Fibroblast of skin of scalp (primary cell): ENCODE data around the gene PCIF1.
"Not testable (repeated sequence)": the region's sequence is repeated elsewhere in the genome, so short reads cannot be mapped to it uniquely, and the experiment has no call there.

ENCODE experiments used
- DNase-seq: peaks from one replicate; pipeline ENCODE4 v3.0.0-alpha.2; 2013

PCIF1 gene

DNA sequence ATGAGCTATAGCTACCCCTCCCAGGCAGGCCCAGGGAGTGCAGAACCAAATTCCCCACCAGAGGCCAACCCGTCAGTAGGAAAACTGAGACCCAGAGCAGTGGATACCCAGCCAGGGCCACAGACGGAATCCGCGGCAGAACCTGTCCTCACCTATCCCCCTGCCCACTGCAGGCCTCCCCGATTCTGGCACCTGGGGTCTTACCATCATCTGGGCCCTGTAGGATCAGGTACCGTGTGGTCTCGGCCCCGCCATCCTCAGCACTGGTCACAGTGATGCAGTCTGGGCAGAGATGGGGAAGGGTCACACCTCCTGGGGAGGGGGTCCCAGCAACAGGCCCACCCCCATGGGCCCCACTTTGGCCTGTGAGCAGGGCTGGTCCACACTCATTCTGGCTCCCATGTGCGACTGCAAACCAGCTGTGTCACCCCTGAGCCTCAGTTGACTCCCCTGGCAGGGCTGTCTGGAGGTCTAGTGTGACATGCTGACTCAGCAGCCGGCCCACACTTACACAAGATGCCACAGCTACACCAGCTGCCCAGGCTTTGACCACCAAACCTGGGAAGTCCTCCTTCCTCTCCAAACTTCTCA lies 33.7 kb downstream of the PCIF1 start:
- DNase-seq = no peak

DNA sequence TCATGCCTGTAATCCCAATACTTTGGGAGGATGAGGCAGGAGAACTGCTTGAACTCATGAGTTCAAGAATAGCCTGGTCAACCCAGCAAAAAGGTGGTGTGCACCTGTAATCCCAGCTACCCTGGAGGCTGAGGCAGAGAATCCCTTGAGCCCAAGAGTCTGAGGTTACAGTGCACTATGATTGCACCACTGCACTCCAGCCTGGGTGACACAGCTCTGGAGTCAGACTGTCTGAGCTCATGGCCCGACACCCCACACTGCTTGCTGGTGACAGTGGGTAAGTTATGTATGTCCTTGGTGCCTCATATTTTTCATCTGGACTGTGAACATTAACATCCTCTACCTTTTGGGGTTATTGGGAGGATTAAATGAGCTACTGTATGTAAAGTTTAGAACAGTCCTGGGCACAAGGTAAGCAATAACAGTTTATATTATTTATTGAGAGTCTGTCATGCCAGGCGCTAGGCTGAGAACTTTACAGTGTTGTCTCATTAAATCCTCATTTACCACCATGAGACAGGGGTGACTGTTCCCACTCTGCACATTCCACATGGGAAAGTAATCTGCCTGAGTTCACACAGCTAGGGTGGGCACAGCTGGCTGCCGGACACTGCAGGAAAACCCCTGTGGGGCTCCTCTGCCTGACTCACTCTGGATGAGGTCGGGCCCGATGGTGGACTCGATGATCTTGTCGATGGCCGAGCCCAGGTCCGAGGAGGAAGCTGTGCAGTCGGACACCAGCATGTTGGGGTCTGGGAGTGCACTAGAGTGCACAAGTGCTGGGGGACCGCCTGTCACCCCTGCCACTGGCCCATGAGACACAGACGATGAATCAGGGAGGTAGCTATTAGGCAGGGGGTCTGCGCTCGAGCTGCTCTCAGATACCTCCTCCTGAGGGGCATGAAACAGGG lies 34.6 kb downstream of the PCIF1 start:
- peak; percentile 51 for DNase-seq

- peak; percentile 67 for DNase-seq
Measured at GRCh38 chr20:45969712-45970634, 35.5 kb downstream of the PCIF1 start.

- DNase-seq = no peak
Measured at GRCh38 chr20:45970646-45971424, 36.4 kb downstream of the PCIF1 start.

GRCh38 chr20:45971425-45971674 lies 36.9 kb downstream of the PCIF1 start:
- no peak for DNase-seq

GRCh38 chr20:45971675-45972499 lies 37.4 kb downstream of the PCIF1 start, which contains the start of gene ZNF335:
ZNF335 (minus strand) TSS chr20:45972203; CDS start chr20:45971410, 793 bp downstream.
- DNase-seq = peak; percentile 97

GRCh38 chr20:45972500-45973183 lies 38.2 kb downstream of the PCIF1 start:
- DNase-seq = no peak

- DNase-seq = no peak
Measured at GRCh38 chr20:45974896-45975565, 40.5 kb downstream of the PCIF1 start.

DNA sequence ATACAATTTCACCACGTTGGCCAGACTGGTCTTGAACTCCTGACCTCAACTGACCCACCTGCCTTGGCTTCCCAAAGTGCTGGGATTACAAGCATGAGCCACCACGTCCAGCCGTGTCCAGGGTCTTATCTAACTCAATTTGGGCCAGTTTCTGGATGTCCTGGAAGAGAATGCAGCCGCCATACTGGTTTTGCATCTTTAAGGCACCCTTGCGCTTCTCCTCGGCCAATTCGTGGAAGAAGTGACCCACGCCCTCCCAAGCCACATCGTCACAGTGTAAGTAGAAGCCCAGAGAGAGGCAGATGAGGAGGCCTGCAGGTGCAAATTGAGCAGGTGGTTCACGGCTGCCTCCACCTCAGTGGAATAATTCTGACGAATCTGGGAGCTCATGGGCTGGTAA lies 41.2 kb downstream of the PCIF1 start:
- no peak for DNase-seq

- DNase-seq = no peak
Measured at GRCh38 chr20:45976086-45976485, 41.6 kb downstream of the PCIF1 start.

DNA sequence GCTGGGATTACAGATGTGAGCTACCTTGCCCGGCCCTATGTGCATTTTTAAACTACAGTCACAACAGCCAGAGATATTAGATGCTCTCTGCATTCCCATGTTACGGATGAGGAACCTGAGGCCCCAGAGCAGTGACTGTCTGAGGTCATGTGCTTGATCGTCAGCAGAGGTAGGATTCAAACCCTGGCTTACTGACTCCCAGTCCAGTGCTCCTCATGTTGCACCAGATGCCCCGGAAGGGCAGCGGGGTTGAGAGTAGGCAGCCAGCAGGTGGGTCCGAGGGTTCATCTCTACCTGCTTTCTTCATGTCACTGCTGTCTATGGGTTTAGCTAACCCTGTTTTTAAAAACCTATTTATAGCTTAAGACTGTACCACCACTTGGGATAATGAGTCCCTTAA lies 46.8 kb downstream of the PCIF1 start:
- no peak for DNase-seq

DNA sequence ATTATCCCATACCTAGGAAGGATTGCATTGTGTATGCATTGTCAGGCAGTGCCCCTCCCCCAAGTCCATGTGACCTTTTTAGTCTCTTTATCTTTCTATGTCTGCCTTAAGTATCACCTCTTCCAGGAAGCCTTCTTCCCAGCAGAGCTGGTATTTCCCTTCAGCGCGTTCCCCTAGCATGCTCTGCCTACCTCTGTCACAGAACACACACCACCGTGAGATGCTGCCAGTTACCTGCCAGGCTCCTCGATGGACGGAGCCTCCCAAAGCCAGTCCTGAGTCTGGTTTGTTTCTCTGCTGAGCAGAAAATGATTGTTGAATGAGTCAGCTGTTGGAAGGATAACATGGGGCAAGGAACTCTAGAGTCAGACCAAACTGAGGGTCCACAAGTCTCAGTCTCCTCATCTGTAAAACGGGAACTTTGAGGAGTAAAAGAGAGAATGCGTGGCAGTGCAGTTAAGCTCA lies 48.8 kb downstream of the PCIF1 start:
- no peak for DNase-seq

DNA sequence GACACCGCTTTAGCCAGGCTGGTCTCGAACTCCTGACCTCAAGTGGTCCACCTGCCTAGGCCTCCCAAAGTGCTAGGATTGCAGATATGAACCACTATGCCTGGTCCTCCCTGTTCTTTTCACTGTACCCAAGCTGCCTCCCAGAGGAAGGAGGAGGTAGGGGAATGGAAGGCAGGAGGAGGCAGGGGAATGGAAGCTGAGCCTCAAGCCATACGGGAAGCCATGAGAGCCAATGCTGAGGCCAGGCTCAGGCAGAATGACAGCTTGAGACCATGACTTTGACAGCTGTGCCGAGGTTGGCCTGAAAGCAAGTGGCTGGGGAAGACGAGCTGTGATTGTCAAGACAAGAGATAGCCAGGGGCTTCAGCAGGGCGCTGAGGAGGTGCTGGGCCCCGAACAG lies 51.1 kb downstream of the PCIF1 start:
- DNase-seq = no peak

DNA sequence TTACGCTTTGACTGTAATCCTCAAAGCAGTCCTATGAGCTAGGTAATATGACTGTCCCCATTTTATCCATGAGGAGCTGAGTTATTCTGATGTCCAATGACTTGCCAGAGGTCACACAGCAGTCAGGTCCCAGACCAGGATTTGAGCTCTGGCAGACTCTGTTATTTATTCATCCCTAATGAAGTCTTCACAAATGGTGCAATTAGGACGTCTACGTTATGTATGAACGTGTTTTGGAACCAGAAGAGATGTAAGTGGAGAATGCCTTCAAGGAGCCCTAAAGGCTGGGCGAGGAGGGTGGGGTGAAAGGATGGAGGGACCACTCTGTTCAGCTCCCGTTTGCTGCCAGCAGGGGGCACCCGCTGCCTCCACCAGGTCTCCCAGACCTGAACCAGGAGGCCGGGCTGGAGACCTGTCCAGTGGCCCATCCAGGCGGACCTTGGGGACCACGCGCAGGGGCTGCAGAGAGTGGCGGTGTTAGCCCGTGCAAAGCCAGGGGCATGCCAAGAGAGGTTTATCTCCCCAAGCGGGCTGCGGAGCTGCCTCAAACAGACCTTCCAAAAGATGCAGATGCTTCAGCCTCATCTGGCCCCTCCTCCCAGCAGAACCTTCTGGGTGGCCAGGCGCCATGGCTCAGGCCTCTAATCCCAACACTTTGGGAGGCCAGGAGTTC lies 52.8 kb downstream of the PCIF1 start:
- peak; percentile 43 for DNase-seq

GRCh38 chr20:45988830-45989229 lies 54.3 kb downstream of the PCIF1 start:
- DNase-seq = not testable (repeated sequence)

GRCh38 chr20:45991616-45992015 lies 57.1 kb downstream of the PCIF1 start:
- no peak for DNase-seq

DNA sequence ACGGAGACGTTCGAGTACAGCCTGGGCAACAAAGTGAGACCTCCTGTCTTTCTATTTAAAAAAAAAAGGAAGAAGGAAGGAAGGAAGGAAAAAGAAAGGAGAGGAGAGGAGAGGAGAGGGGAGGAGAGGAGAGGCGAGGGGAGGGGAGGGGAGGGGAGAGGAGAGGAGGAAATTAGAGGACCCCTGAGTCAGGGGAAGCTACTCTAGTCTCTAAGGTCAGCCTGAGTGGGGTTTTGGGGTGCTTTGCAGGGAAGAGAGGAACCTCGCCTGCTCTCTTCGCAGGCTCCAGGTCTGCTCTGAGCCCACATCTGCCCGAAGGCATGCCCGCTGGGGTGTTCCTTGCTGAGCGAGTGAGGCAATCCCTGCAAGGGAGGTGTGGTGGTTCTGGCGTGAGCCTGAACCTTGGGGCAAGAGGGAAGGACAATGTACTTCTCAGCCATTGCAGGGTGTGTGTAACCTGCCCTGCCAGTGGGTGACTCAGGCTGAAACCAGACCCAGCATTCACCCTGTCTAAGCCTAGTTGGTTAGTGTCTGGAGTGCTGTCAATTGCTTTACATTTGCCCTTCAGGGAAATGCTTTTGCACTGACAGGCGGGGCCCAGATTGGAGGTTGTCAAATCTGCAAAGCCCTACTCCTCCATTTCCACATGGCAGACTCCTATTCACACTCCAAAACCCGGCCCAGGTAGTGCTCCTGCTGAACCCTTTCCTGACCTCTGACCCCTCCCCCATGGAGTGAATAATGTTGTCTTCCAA lies 58.9 kb downstream of the PCIF1 start:
- no peak for DNase-seq

GRCh38 chr20:45994761-45995493 lies 60.4 kb downstream of the PCIF1 start:
- no peak for DNase-seq
